Activated naive CD8-positive, alpha-beta T cell treated with anti-CD3 and anti-CD28 coated beads, Interleukin-2, amount 50 U/mL, for 24 hours (primary cell): ENCODE data around the gene PRRX2.

Source experiments
- ATAC-seq: fragments of 150-1000 bp; cut with Tn5 transposase; one replicate; pipeline ENCODE4 v1.10.0; 2021
- DNase-seq: peaks from one replicate; pipeline ENCODE4 v3.0.0; 2021
- H3K27ac Mint-ChIP-seq: one replicate; pipeline ENCODE4 v1.8.0; 2021; ENCODE audit warnings: mild to moderate bottlenecking, mixed read lengths
- H3K27me3 Mint-ChIP-seq: one replicate; pipeline ENCODE4 v1.8.0; 2021; ENCODE audit warnings: mixed read lengths
- H3K36me3 Mint-ChIP-seq: one replicate; pipeline ENCODE4 v1.8.0; 2021; ENCODE audit warnings: low read depth, mixed read lengths
- H3K4me1 Mint-ChIP-seq: one replicate; pipeline ENCODE4 v1.8.0; 2021; ENCODE audit warnings: mixed read lengths
- H3K4me3 Mint-ChIP-seq: one replicate; pipeline ENCODE4 v1.8.0; 2021; ENCODE audit warnings: mild to moderate bottlenecking, moderate library complexity, mixed read lengths
- H3K9me3 Mint-ChIP-seq: one replicate; pipeline ENCODE4 v1.8.0; 2021; ENCODE audit warnings: mixed read lengths

The PRRX2 gene

GRCh38 chr9:129726322-129727160 lies 61.1 kb downstream of the PRRX2 start:
- DNase-seq = peak; percentile 74

GRCh38 chr9:129728744-129729143 lies 63.3 kb downstream of the PRRX2 start:
- peaks cover 13% of the 10 kb centered on the region for H3K27me3 Mint-ChIP-seq
- no peak overlapping the region for H3K4me3 Mint-ChIP-seq
- no peaks in the 10 kb centered on the region for H3K9me3 Mint-ChIP-seq
- peaks cover 2% of the 10 kb centered on the region for H3K4me1 Mint-ChIP-seq
- H3K27ac Mint-ChIP-seq = no peak overlapping the region
- ATAC-seq (no peak), DNase-seq (no peak)
- H3K36me3 Mint-ChIP-seq = no peaks in the 10 kb centered on the region

More at GRCh38 chr9:129726322-129727160, 61.1 kb downstream of the PRRX2 start:
- Mint-ChIP-seq H3K27ac (no peak overlapping the region), H3K4me3 (no peak overlapping the region), H3K4me1 (peaks cover 2% of the 10 kb centered on the region), H3K27me3 (peaks cover 13% of the 10 kb centered on the region), H3K36me3 (no peaks in the 10 kb centered on the region), H3K9me3 (no peaks in the 10 kb centered on the region)
- peak; percentile 90 for ATAC-seq

GRCh38 chr9:129731477-129732085 lies 66.1 kb downstream of the PRRX2 start:
- H3K4me1 Mint-ChIP-seq = peaks cover 2% of the 10 kb centered on the region
- no peak for DNase-seq
- no peaks in the 10 kb centered on the region for H3K36me3 Mint-ChIP-seq
- no peaks in the 10 kb centered on the region for H3K9me3 Mint-ChIP-seq
- no peak for ATAC-seq
- H3K4me3 Mint-ChIP-seq = no peak overlapping the region
- peaks cover 10% of the 10 kb centered on the region for H3K27me3 Mint-ChIP-seq
- H3K27ac Mint-ChIP-seq = no peak overlapping the region

- Mint-ChIP-seq H3K9me3 (no peaks in the 10 kb centered on the region), H3K4me1 (no peaks in the 10 kb centered on the region), H3K27me3 (peaks cover 10% of the 10 kb centered on the region), H3K27ac (no peak overlapping the region), H3K36me3 (no peaks in the 10 kb centered on the region), H3K4me3 (no peak overlapping the region)
- ATAC-seq = no peak
- no peak for DNase-seq
Observed at GRCh38 chr9:129732100-129732499, 66.7 kb downstream of the PRRX2 start.

- Mint-ChIP-seq H3K4me1 (peaks cover 3% of the 10 kb centered on the region), H3K27ac (no peak overlapping the region)
- ATAC-seq = no peak
Observed at GRCh38 chr9:129732946-129733631, 67.6 kb downstream of the PRRX2 start.

GRCh38 chr9:129733632-129733953 lies 68.1 kb downstream of the PRRX2 start:
- no peak overlapping the region for H3K27ac Mint-ChIP-seq

More at GRCh38 chr9:129732946-129733631, 67.6 kb downstream of the PRRX2 start:
- Mint-ChIP-seq H3K9me3 (no peaks in the 10 kb centered on the region), H3K4me3 (no peak overlapping the region), H3K27me3 (peaks cover 9% of the 10 kb centered on the region), H3K36me3 (no peaks in the 10 kb centered on the region)
- DNase-seq = no peak

GRCh38 chr9:129735546-129735945 lies 70.1 kb downstream of the PRRX2 start:
- DNase-seq (no peak), ATAC-seq (no peak)
- Mint-ChIP-seq H3K4me1 (peaks cover 9% of the 10 kb centered on the region), H3K27ac (no peak overlapping the region), H3K9me3 (no peaks in the 10 kb centered on the region), H3K36me3 (no peaks in the 10 kb centered on the region), H3K27me3 (peaks cover 2% of the 10 kb centered on the region), H3K4me3 (no peak overlapping the region)

More at GRCh38 chr9:129733632-129733953, 68.1 kb downstream of the PRRX2 start:
- ATAC-seq = no peak
- DNase-seq = no peak
- Mint-ChIP-seq H3K27me3 (peaks cover 9% of the 10 kb centered on the region), H3K4me3 (no peak overlapping the region), H3K4me1 (peaks cover 6% of the 10 kb centered on the region), H3K9me3 (no peaks in the 10 kb centered on the region), H3K36me3 (no peaks in the 10 kb centered on the region)

GRCh38 chr9:129736334-129736733 lies 70.9 kb downstream of the PRRX2 start:
- H3K27me3 Mint-ChIP-seq = peaks cover 2% of the 10 kb centered on the region
- no peaks in the 10 kb centered on the region for H3K36me3 Mint-ChIP-seq
- DNase-seq (no peak), ATAC-seq (no peak)
- H3K4me1 Mint-ChIP-seq = peaks cover 9% of the 10 kb centered on the region
- H3K27ac Mint-ChIP-seq = no peak overlapping the region
- H3K9me3 Mint-ChIP-seq = no peaks in the 10 kb centered on the region
- H3K4me3 Mint-ChIP-seq = no peak overlapping the region

- ATAC-seq (peak; percentile 81), DNase-seq (peak; percentile 92)
- peaks cover 9% of the 10 kb centered on the region for H3K4me1 Mint-ChIP-seq
- H3K36me3 Mint-ChIP-seq = no peaks in the 10 kb centered on the region
- H3K27me3 Mint-ChIP-seq = peaks cover 2% of the 10 kb centered on the region
- no peak overlapping the region for H3K27ac Mint-ChIP-seq
- H3K4me3 Mint-ChIP-seq = peak overlapping the region; percentile 58
- H3K9me3 Mint-ChIP-seq = no peaks in the 10 kb centered on the region
Observed at GRCh38 chr9:129737479-129738274, 72.2 kb downstream of the PRRX2 start.

GRCh38 chr9:129739432-129739831 lies 74.0 kb downstream of the PRRX2 start:
- Mint-ChIP-seq H3K4me1 (peaks cover 9% of the 10 kb centered on the region), H3K27ac (no peak overlapping the region), H3K27me3 (peaks cover 2% of the 10 kb centered on the region), H3K4me3 (no peak overlapping the region), H3K36me3 (no peaks in the 10 kb centered on the region), H3K9me3 (no peaks in the 10 kb centered on the region)
- DNase-seq = no peak
- ATAC-seq = no peak

- H3K4me3 Mint-ChIP-seq = no peak overlapping the region
- peaks cover 9% of the 10 kb centered on the region for H3K4me1 Mint-ChIP-seq
- H3K36me3 Mint-ChIP-seq = no peaks in the 10 kb centered on the region
- no peak for ATAC-seq
- H3K9me3 Mint-ChIP-seq = no peaks in the 10 kb centered on the region
- H3K27ac Mint-ChIP-seq = no peak overlapping the region
- no peak for DNase-seq
- peaks cover 2% of the 10 kb centered on the region for H3K27me3 Mint-ChIP-seq
Observed at GRCh38 chr9:129740174-129740573, 74.7 kb downstream of the PRRX2 start.

GRCh38 chr9:129740666-129741464 lies 75.4 kb downstream of the PRRX2 start:
- H3K4me3 Mint-ChIP-seq = no peak overlapping the region
- no peaks in the 10 kb centered on the region for H3K36me3 Mint-ChIP-seq
- peaks cover 2% of the 10 kb centered on the region for H3K27me3 Mint-ChIP-seq
- peaks cover 9% of the 10 kb centered on the region for H3K4me1 Mint-ChIP-seq
- no peaks in the 10 kb centered on the region for H3K9me3 Mint-ChIP-seq
- no peak for ATAC-seq
- H3K27ac Mint-ChIP-seq = no peak overlapping the region
- DNase-seq = no peak

GRCh38 chr9:129745200-129745599 lies 79.8 kb downstream of the PRRX2 start:
- no peak overlapping the region for H3K27ac Mint-ChIP-seq
- H3K4me1 Mint-ChIP-seq = peaks cover 14% of the 10 kb centered on the region
- H3K27me3 Mint-ChIP-seq = peaks cover 2% of the 10 kb centered on the region
- ATAC-seq (no peak), DNase-seq (no peak)
- H3K9me3 Mint-ChIP-seq = no peaks in the 10 kb centered on the region
- H3K36me3 Mint-ChIP-seq = no peaks in the 10 kb centered on the region
- no peak overlapping the region for H3K4me3 Mint-ChIP-seq
